HG03575 (cell line): ENCODE results near the gene GRIK4.
"Not testable (repeated sequence)": the region's sequence is repeated elsewhere in the genome, so short reads cannot be mapped to it uniquely, and the experiment has no call there.

Experiments
- ATAC-seq: cut with Tn5 transposase; IDR thresholded peaks from one replicate; pipeline ENCODE4 v1.9.1; 2021; ENCODE audit not compliant: unreplicated experiment, insufficient number of reproducible peaks, low FRiP score; ENCODE audit errors: extremely low read depth

The GRIK4 gene

GRCh38 chr11:120744016-120744994 is 232.8 kb downstream of the GRIK4 start:
- ATAC-seq, result no peak

- no peak for ATAC-seq
Observed at GRCh38 chr11:120746376-120746775, 234.8 kb downstream of the GRIK4 start.

- ATAC-seq, result no peak
Observed at GRCh38 chr11:120746836-120747609, 235.5 kb downstream of the GRIK4 start.

- no peak for ATAC-seq
Observed at GRCh38 chr11:120747850-120748814, 236.6 kb downstream of the GRIK4 start.

- ATAC-seq, result no peak
Observed at GRCh38 chr11:120749395-120749794, 237.8 kb downstream of the GRIK4 start.

DNA sequence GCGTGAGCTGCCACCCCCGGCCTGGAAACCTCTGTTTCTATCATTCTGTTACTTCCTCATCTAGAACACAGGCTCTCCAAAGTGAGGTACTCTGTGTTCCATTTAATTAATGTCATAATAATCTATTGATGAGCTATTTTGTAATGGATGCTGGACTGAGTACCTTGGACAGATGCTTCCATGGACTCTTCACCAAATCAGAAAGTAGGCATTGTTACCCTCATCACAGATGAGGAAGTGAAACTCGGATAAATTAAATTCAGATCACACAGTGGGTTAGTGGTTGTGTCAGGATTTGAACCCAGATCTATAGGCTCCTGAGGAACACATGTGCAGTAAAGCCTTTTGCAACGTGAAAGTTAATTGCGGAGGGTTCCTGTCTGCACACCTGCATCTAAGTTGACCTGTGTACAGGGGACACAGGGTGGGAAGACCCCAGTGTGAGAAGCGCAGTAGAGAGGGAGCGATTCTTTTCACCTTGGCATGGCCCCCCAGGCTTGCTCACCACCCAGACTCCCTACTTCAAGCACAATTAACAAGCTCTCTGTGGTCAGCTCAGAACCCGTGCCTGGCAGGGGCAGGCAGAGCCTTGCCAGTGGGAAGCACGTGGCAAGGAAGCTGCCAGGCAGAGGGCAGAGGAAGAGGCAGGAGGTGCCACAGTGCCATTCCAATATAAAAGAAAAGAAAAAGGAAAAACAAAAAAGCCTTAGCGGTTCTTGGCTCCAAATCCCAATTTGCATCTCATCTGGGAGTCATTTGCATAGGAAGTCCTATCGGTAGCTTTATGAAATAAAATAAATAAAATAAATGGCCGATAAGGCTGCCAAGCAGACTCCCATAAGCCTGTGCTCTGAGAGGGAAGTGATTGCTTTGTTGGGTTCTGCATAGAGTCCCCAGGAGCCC is 239.3 kb downstream of the GRIK4 start:
- no peak for ATAC-seq

- no peak for ATAC-seq
Observed at GRCh38 chr11:120751550-120751949, 240.0 kb downstream of the GRIK4 start.

DNA sequence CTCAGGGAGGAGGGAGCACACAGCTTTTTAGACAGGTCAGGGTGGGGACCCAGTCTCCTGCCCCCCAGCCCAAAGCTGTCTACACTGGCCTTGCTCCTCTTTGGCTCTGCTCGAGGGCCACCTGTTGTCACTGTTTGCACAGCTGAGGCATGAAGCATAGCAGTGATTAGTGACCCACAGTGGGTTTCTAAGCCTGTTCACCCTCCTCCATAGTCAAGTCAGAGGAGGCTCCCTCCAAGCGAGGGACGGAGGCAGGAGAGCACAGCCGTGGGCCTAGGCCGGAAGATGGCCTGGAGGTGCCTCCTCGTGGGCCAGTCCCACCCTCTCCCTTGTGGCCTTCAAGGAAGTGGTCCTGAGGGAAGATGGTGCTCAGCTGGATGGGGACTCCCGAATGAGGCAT is 241.1 kb downstream of the GRIK4 start:
- no peak for ATAC-seq

DNA sequence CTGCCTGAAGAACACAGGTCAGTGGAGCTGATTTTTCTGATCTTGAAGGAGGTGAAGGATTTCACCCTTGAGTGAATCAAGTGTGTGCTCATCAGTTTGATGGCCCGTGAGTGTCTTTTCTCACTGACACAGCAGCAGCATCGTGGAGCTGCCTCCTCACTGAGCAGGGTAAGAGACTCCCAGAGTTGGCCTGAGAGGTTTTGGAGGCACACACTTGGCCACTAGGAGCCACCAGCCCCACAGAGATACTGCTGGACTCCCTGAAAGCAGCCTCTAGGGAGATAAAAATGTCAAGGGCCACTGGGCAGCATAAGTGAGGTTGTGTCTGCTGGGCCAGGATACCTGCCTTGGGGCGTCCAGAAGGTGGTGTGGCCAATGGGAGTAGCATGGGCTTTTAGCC is 245.4 kb downstream of the GRIK4 start:
- ATAC-seq, result no peak

DNA sequence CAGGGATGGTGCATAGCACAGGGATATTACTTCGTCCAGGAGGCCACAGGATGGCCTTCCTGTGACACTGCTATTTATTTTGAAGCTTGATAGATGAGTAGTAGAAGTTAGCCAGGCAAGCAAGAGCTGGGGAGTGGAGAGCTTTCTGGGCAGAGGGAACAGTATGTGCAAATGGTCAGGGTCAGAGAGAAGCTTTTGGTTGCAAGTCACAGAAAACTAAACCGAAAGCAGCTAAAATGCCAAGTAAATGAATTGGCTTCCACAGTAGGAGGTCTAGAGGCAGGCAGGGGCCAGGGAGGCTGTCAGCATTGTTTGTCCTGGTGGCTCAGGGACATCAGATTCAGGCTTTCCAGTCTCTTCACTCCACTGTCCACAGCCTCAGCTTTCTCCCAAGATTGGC is 247.5 kb downstream of the GRIK4 start:
- ATAC-seq, result no peak

DNA sequence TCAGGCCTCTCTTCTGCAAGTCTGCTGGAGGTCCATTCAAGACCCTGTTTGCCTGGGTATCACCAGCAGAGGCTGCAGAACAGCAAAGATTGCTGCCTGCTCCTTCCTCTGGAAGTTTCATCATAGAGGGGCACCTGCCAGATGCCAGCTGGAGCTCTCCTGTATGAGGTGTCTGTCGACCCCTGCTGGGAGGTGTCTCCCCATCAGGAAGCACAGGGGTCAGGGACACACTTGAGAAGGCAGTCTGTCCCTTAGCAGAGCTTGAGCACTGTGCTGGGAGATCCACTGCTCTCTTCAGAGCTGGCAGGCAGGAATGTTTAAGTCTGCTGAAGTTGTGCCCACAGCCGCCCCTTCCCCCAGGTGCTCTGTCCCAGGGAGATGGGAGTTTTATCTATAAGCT is 254.2 kb downstream of the GRIK4 start:
- not testable (repeated sequence) for ATAC-seq

- no peak for ATAC-seq
Observed at GRCh38 chr11:120766318-120766717, 254.8 kb downstream of the GRIK4 start.

- ATAC-seq, result no peak
Observed at GRCh38 chr11:120768949-120769348, 257.4 kb downstream of the GRIK4 start.

GRCh38 chr11:120769906-120770305 is 258.4 kb downstream of the GRIK4 start:
- no peak for ATAC-seq

- ATAC-seq, result no peak
Observed at GRCh38 chr11:120771551-120772060, 260.1 kb downstream of the GRIK4 start.

DNA sequence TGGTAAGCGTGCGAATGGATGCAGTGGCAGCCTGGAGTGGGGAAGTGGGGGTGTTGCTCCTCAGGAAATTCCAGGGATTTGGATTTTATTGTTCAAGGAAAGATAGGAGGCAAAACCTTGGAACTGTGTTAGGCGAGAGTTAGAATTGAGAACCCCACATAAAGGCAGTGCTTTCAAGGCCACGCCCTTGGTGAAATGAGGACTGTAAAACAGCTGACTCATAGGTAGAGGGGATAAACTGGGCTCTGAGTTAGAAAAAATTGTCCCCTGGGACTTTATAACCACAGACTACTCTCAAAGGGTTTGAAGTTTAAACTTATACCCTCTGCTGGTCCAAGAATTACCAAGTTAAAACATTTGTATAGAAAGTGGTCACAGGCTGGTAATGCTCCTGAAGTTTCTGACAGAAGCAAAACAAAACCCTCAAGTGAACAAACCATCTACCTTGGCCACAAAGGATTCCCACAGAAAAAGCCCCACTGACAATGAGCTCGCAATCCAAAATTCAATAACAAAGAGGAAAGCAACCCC is 262.0 kb downstream of the GRIK4 start:
- ATAC-seq, result no peak

GRCh38 chr11:120774591-120775386 is 263.2 kb downstream of the GRIK4 start:
- ATAC-seq, result no peak
